RPMI8226 (cell line): ENCODE measurements around the gene NOX5.
"Not testable (repeated sequence)": the region's sequence is repeated elsewhere in the genome, so short reads cannot be mapped to it uniquely, and the experiment has no call there.

ENCODE experiments used
- DNase-seq: peaks from one replicate; pipeline ENCODE4 v3.0.0-alpha.2; 2015

The NOX5 gene, protein sequence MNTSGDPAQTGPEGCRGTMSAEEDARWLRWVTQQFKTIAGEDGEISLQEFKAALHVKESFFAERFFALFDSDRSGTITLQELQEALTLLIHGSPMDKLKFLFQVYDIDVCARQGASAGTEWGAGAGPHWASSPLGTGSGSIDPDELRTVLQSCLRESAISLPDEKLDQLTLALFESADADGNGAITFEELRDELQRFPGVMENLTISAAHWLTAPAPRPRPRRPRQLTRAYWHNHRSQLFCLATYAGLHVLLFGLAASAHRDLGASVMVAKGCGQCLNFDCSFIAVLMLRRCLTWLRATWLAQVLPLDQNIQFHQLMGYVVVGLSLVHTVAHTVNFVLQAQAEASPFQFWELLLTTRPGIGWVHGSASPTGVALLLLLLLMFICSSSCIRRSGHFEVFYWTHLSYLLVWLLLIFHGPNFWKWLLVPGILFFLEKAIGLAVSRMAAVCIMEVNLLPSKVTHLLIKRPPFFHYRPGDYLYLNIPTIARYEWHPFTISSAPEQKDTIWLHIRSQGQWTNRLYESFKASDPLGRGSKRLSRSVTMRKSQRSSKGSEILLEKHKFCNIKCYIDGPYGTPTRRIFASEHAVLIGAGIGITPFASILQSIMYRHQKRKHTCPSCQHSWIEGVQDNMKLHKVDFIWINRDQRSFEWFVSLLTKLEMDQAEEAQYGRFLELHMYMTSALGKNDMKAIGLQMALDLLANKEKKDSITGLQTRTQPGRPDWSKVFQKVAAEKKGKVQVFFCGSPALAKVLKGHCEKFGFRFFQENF

GRCh38 chr15:69014454-69014853 lies at the start of gene NOX5:
TSS of gene NOX5 (plus strand) at chr15:69014695. CDS start at chr15:69014736, 41 bp downstream.
- DNase-seq = no peak

DNA sequence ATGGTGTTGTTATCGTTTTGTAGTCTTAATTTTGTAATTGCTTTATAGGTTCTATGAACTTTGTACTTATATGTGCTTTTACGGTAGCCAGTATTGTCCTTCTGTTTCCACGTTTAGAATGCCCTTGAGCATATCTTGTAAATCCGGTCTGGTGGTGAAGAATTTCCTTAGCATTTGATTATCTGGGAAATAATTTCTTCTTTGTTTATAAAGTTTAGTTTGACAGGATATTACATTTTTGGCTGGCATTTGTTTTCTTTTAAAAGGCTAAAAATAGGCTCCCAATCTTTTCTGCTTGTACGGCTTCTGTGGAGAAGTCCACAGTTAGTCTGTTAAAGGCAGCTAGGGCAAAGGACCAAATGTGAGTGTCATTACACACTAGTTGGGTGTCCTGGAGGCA lies 47.5 kb upstream of the NOX5 start:
- no peak for DNase-seq

DNA sequence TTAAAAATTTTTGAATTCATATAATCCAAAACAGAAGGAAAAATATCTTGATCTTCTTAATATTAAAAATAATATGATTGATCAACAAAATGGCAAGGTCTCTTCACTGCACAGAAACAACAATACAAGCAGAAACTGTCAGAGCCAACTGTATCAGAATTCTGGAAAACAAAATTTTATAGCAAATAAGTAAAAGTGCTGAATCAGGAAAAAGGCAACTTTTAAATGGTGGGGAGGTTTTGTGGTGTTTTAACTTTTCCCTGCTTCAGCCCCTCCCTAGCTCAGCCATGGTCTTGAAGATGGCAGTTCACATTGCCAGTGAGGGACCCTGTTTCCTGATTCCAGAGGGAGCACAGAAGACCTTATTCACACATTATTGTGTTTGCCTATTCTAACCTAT lies 46.5 kb upstream of the NOX5 start:
- DNase-seq = no peak

DNA sequence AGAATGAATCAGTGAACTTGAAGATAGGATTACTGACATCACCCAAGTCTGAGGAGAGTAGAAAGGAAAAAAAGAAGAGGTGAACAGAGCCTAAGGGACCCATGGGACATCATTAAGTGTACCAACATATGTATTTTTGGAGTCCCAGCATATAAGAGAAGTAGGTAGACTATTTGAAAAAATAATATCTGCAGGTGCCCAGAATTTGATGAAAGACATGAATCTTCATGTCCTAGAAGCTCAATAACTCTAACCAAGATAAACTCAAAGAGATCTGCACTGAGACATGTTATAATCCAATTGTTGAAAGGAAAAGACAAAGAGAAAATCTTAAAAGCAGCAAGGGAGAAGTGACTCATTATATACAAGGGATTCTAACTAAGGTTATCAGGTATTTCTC lies 45.2 kb upstream of the NOX5 start:
- DNase-seq = no peak

- no peak for DNase-seq
Measured at GRCh38 chr15:68972201-68973065, 42.1 kb upstream of the NOX5 start.

DNA sequence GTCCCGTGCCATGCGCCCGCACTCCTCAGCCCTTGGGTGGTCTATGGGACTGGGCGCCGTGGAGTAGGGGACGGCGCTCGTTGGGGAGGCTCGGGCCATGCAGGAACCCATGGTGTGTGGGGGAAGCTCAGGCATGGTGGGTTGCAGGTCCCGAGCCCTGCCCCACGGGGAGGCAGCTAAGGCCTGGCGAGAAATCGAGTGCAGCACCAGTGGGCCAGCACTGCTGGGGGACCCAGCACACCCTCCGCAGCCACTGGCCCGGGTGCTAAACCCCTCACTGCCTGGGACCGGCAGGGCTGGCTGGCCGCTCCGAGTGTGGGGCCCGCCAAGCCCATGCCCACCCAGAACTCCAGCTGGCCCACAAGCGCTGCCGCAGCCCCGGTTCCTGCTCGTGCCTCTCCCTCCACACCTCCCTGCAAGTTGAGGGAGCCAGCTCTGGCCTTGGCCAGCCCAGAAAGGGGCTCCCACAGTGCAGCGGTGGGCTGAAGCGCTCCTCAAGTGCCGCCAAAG lies 38.8 kb upstream of the NOX5 start:
- not testable (repeated sequence) for DNase-seq

DNA sequence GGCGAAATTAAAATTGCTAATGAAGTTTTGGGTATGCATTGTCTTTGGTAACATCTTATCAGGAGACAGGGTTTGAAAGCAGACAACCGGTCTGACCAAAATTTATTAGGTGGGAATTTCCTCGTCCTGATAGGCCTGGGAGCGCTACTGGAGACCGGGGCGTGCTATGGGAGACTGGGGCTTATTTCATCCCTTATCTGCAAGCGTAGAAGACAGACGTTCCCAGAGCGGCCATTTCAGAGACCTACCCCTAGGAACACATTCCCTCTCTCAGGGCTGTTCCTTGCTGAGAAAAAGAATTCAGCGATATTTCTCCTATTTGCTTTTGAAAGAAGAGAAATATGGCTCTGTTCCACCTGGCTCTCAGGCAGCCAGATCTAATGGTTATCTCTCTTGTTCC lies 37.1 kb upstream of the NOX5 start:
- not testable (repeated sequence) for DNase-seq

DNA sequence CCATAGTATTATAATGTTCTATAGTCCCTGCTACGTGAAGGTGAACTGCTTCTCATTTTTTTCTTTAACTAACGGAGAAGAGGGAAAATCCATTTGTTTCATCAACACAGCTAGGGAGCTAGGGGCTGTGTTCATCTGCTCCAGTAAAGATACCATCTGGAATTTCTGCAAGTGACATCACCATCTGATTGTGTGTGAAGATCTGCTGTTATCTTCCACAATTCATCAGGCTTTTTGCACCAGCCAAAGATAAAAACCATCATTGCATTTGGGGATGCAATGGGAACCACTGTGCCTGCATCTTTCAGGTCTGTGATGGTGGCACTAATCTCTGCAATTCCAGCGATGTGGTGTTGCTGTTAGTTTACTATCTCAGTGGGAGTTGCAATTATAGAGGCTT lies 35.5 kb upstream of the NOX5 start:
- DNase-seq = no peak

GRCh38 chr15:68979816-68980215 lies 34.7 kb upstream of the NOX5 start:
- DNase-seq = no peak

- DNase-seq = no peak
Measured at GRCh38 chr15:68980786-68981185, 33.7 kb upstream of the NOX5 start.

GRCh38 chr15:68981941-68982340 lies 32.6 kb upstream of the NOX5 start:
- no peak for DNase-seq

GRCh38 chr15:68982976-68983563 lies 31.4 kb upstream of the NOX5 start:
- DNase-seq = no peak

GRCh38 chr15:68983961-68984481 lies 30.5 kb upstream of the NOX5 start:
- DNase-seq = no peak

DNA sequence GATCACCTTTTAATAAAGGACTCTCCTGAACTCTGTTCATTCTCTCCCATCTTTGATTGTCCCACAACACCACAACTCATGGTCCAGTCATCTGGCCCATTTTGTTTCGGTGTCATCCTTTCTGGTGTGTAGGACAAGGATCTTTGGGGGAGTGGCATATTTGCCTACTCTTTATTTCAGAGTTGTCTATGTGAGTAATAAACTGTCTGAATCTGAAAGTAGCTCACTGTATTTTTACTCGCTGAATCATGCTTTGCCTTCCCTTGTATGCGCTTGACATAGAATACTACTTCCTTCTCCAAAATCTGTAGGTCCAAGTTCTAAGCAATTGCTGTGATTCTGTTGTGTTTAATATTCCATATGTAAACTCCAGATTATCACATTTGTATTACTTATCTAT lies 29.9 kb upstream of the NOX5 start:
- DNase-seq = no peak

GRCh38 chr15:68985361-68985891 lies 29.1 kb upstream of the NOX5 start:
- no peak for DNase-seq

GRCh38 chr15:68986322-68986721 lies 28.2 kb upstream of the NOX5 start:
- DNase-seq = no peak

DNA sequence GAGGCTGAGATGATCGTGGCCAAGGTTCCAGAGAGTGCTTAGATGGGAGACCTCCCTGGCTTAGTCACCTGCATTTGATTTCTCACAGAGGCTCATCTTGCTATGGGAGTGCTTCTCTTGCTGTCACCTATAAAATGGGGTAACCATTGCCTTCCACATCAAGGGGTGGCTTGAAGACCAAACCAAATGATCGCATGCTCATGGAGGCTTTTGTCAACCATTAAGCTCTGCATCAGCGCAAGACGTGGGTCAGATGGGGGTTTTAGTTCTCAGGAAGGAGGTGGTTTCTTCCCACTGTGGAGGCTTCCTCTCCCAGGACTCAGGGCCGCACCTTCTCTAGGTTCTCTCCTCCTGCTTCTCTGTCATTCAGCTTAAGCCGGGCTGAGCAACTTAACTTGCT lies 27.4 kb upstream of the NOX5 start:
- DNase-seq = no peak

GRCh38 chr15:68987676-68988075 lies 26.8 kb upstream of the NOX5 start:
- DNase-seq = no peak

GRCh38 chr15:68989541-68990230 lies 24.8 kb upstream of the NOX5 start:
- DNase-seq = no peak

GRCh38 chr15:68990231-68990991 lies 24.1 kb upstream of the NOX5 start:
- DNase-seq = no peak
